ENCODE measurements around the gene GRPEL1.
A peak's percentile ranks its signal among the peaks of the same experiment; 100 is the strongest.
"Not testable (repeated sequence)": the region's sequence is repeated elsewhere in the genome, so short reads cannot be mapped to it uniquely, and the experiment has no call there.

GRPEL1 gene

DNA sequence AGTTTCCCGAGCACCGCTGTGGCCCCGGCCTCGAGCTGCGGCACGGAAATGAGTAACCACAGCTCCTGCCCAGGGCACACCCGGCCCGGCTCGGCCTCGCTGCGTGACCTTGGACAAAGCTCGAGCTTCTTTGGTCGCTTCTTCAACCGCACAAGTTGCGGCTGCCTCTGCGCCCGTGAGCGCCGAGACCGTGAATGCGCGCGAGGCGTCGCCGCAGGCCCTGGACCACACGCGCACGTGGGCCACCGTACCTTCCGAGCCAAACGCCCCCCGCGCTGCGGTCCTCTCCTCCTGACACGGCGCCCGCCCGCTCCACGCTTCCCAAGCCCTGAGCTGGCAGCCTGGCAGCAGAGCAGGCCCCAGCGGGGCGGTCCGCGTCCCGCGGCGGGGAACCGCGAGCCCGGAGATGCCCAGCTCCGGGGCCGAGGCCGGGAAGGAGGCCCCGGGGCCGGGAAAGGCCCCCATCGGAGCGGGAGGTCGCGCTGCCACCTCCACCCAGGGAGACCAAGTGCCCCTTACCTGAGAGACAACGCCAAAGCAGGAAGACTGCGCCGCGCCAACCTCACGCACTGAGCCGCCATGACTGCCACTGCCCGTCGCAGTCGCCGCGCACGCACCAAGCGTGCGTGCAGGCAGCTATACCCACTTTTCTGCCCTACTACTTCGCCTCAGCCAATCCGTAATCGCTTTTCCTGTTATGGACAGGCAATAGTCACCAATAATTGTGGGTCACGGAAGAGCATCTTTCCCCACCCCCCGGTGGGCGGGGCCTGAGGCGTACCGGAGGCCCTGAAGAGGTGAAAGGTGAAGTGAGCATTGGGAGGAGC, at the start of gene GRPEL1:
TSS of gene GRPEL1 (minus strand) at position 613 of the 827 bp plus-strand sequence. CDS start at position 581, 32 bp downstream.
- DNase-seq (ENCODE audit: low spot score) = peak; percentile 100

DNA sequence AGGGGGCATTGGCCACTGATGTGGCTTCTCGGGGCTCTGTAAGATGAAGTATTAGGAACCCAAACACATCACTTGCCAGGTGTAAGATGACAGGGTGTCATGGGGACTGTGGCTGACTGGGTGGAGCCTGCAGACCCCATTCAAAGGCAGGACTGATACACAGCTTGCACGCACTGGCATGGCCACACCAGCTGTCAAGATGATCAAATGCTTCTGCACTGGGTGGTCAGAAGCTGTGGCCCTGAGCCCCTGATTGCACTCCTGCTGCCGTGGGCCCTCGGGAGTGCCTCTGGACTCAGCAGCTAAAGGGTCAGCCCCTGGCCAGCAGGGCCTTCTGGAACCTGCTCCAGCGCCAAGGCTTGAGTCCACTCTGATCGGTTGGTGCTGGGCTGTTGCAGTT, 48.8 kb upstream of the GRPEL1 start:
- no peak for DNase-seq (ENCODE audit: low spot score)

DNA sequence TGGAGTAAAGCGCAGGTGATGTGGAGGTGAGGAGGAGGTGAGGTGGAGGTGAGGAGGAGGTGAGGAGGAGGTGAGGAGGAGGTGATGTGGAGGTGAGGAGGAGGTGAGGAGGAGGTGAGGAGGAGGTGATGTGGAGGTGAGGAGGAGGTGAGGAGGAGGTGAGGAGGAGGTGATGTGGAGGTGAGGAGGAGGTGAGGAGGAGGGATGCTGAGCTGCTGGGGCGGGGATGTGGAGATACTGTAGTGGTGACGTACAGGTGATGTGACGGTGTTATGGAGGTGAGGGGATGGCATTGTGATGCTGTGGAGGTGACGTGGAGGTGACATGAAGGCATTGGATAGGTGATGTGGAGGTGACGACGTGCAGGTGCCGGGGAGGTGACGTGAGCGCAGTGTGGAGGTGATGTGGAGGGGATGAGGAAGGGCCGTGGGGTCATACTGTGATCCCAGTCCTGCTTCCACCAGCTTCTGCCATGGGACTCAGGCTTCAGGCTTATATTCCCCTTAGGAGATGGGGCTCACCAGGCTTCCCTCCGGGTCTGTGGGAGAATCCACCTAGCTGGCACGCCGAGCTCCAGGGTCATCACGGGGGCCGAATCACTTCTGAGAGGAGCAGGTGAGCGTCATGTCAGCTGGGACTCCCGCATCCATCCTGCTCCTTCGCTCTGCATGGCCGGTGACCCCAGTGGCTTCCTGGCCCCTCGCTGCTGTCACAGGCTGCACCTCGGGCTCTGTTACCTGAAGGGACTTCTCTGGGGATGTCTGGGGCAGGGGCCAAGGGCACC, 47.9 kb upstream of the GRPEL1 start:
- no peak for DNase-seq (ENCODE audit: low spot score)

- DNase-seq (ENCODE audit: low spot score) = no peak
These were observed 44.8 kb upstream of the GRPEL1 start for GRCh38 chr4:7112656-7113055.

GRCh38 chr4:7111441-7111840, 43.6 kb upstream of the GRPEL1 start:
- no peak for DNase-seq (ENCODE audit: low spot score)

GRCh38 chr4:7110546-7110945, 42.7 kb upstream of the GRPEL1 start:
- DNase-seq (ENCODE audit: low spot score) = no peak

- no peak for DNase-seq (ENCODE audit: low spot score)
These were observed 41.3 kb upstream of the GRPEL1 start for GRCh38 chr4:7109169-7109568.

- no peak for DNase-seq (ENCODE audit: low spot score)
These were observed 40.8 kb upstream of the GRPEL1 start for GRCh38 chr4:7108660-7109059.

DNA sequence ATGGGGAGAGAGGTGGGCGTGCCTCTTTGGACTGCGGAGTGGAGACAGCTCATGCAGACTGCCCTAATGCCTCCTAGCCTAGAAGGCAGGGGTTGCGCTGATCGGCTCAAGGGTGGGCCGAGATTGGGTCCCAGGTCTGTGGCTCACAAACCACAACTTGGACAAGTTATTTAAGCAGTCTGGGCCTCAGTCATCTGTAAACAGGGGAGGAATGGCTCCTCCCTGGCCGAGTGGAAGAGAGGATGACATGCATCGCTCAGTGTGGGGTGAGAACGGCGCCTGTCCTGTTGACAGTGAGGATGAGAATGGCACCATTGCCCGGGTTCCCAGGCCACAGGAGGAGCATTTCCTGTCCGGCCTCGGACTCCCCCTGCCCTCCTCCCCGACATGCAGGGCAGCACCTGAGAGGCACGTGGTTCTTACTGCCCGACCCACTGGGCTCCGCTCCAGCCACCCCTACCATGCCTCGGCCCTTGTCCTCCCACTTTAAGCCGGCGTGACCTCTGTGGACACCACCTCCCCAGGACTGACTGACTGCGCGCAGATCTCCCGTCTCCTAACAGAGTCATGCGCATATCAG, 40.3 kb upstream of the GRPEL1 start:
- no peak for DNase-seq (ENCODE audit: low spot score)

GRCh38 chr4:7107166-7107905, 39.5 kb upstream of the GRPEL1 start:
- DNase-seq (ENCODE audit: low spot score) = no peak

DNA sequence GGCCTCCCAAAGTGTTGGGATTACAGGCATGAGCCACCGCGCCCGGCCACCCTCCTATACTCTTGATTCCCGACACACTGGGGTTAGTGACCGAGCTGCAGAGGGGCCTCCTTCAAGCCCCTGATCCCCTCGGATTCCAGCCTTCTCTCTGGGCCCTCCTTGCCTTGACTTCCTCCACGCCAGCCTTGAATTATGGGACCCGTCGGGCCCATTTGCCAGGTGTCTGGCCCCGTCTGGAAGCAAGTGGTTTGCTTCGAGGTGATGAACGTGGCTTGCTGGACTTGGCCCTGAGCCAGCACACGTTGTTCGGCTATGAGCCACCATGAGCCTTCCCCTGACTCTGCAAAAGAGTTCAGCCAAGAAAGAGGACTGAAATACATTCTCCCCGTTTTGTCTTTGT, 37.4 kb upstream of the GRPEL1 start:
- DNase-seq (ENCODE audit: low spot score) = no peak

DNA sequence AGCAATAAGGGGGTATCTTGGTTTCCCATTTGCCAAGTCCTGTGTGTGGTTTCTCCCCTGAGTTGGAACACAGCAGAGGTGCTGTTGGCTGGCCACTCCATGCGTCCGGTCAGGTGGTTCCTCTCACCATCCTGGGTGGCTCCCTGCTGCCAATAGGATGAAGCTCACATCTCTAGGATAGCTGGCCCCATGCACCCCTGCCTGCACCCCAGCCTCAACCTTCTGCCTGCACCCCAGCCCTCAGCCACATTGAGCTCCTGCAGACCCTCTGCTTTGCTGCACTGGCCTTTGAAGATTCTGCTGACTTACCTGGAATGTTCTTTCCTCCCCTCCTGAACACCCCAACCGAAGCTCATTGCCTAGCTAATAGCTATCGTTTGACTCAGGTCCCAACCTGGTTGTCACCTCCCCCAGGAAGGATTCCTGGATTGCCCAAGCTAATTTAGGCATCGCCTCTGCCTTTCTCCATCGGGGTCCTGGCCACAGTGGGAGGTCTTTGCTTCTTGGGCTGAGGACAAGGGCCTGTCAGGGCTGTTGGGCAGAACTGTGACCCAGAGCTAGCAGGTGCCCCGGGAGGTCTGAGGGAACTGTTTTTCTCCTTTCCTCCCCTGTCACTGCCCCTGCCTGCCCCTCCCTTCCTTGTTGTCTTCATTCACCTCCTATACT, 36.6 kb upstream of the GRPEL1 start:
- no peak for DNase-seq (ENCODE audit: low spot score)

DNA sequence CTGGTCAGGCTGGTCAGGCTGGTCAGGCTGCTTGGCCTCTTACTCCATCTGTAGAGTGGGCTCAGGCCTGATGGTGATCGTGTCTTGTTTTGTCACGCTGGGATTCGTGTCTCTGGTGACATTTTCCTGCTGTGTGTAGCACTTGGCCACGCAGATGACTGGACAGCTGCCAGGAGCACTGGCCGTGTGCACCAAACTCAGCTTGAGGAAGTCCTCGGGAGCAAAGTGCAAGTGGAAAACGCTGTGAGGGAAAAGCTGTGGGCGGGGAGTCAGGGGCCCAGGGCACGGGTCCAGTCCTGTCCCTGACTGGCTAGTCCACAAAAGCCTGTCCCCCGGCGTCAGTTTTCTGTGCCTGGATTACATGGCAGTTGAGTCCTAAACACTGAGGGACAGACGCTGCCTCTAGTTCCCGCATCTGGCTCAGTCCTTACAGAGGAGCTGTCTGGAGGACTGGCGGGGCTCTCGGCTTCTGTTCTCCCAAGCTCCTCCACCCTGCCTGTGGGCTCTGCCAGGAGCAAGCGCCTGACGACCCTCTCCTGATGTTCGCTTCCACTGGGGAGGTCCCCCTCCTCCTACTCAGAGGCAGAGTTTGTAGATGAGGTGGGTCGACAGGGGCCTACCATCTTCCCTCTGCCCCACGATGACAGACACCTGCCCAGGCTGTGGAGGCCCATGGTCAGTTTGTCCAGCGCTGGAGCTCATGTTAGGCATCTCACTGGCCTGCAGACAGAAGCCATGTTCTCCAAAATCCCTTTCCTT, 35.9 kb upstream of the GRPEL1 start:
- DNase-seq (ENCODE audit: low spot score) = no peak

DNA sequence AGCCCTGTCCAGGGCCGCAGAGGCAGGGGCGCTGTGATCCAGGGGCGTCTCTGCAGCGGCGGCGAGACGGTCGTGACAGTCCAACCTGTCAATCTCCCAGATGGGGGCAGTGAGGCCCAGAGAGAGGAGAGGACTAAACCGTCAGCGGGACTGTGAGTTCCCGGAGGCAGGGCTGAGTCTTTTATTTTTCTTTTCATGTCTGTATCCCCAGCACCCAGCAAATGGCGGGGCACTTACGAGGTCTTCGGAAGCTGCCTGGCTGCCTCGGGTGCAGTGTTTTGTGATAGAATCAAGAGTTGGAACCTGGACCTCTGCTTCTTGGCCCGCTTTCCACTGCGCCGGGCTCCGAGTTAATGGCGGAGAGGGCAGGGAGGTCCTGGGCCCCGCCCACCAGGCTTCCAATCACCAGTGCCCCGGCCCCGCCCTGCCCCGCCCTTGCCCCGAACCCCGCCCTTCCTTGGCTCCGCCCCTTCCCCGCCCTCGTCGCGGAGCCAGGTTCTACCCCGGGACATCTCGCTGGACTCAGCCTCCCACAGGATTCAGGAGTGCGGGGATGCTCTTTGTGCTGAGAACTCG, 35.3 kb upstream of the GRPEL1 start:
- DNase-seq (ENCODE audit: low spot score) = peak; percentile 76

- DNase-seq (ENCODE audit: low spot score) = not testable (repeated sequence)
These were observed 34.6 kb upstream of the GRPEL1 start for GRCh38 chr4:7102516-7102909.

GRCh38 chr4:7101692-7102515, 34.0 kb upstream of the GRPEL1 start:
- DNase-seq (ENCODE audit: low spot score) = peak; percentile 47

GRCh38 chr4:7096236-7096635, 28.4 kb upstream of the GRPEL1 start:
- DNase-seq (ENCODE audit: low spot score) = no peak

GRCh38 chr4:7095611-7096155, 27.8 kb upstream of the GRPEL1 start:
- DNase-seq (ENCODE audit: low spot score) = no peak

DNA sequence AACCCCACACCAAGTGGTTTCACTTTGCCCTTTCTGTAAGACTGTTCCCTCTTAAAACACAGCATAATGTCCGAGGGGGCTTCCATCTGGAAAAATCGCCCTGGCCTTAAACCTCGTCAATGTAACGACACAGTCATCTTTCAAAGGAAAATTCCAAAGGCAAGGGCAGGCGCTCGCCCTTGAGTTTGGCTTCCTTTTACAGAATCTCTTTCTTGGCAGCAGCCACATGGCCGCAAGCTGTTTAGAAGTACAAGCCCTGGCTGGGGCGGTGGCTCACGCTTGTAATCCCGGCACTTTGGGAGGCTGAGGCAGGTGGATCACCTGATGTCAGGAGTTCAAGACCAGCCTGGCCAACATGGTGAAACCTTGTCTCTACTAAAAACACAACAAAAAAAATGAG, 27.1 kb upstream of the GRPEL1 start:
- DNase-seq (ENCODE audit: low spot score) = no peak

Measured in CD4-positive, alpha-beta T cell treated with Interleukin-2 at 100 ng/mL for 4 hours (primary cell).